Memory B cell (primary cell): ENCODE results near the gene DPH5.
A peak's percentile ranks its signal among the peaks of the same experiment; 100 is the strongest.

ENCODE experiments used
- ATAC-seq: fragments of 150-1000 bp; cut with Tn5 transposase; 2 replicates; pipeline ENCODE4 v1.10.0; 2021; ENCODE audit warnings: low read depth, mild to moderate bottlenecking, moderate library complexity
- DNase-seq, 2 donors: peaks; one replicate each; pipeline ENCODE4 v3.0.0; 2022; ENCODE audit warnings: low spot score in 2 of 2
- H3K27ac Mint-ChIP-seq: one replicate; pipeline ENCODE4 v1.8.0; 2022; ENCODE audit warnings: mild to moderate bottlenecking, moderate library complexity, mixed read lengths
- H3K27me3 Mint-ChIP-seq: one replicate; pipeline ENCODE4 v1.8.0; 2022; ENCODE audit warnings: mixed read lengths
- H3K36me3 Mint-ChIP-seq: one replicate; pipeline ENCODE4 v1.8.0; 2022; ENCODE audit warnings: mild to moderate bottlenecking, mixed read lengths
- H3K4me1 Mint-ChIP-seq: one replicate; pipeline ENCODE4 v1.8.0; 2022; ENCODE audit warnings: mixed read lengths
- H3K4me3 Mint-ChIP-seq: one replicate; pipeline ENCODE4 v1.8.0; 2022; ENCODE audit warnings: mild to moderate bottlenecking, moderate library complexity, mixed read lengths
- H3K9me3 Mint-ChIP-seq: one replicate; pipeline ENCODE4 v1.8.0; 2022; ENCODE audit warnings: mixed read lengths

Gene DPH5

DNA sequence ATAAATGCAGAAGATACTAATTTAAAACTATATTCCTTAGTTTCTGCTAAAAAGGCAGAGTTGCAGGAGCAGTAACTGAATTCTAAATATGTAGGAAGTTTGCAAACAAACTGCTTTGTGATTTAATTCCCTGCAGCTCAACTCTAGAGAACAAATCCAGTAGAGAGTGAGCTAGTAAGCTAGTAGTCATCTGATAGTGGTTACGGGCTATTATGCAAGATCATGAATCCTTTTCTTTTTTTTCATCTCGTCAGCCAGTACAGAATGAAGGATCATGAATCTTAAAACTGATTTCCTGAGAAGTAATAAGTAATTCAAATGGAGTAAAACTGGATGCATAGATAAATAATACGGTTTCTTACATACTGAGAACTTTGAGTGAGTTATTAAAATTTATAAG lies 3.3 kb downstream of the DPH5 start:
- Mint-ChIP-seq H3K27me3 (no peaks in the 10 kb centered on the region), H3K27ac (no peak overlapping the region), H3K4me3 (no peak overlapping the region), H3K36me3 (peaks cover 25% of the 10 kb centered on the region), H3K4me1 (peaks cover 32% of the 10 kb centered on the region), H3K9me3 (no peaks in the 10 kb centered on the region)
- DNase-seq (no peak), ATAC-seq (no peak)

DNA sequence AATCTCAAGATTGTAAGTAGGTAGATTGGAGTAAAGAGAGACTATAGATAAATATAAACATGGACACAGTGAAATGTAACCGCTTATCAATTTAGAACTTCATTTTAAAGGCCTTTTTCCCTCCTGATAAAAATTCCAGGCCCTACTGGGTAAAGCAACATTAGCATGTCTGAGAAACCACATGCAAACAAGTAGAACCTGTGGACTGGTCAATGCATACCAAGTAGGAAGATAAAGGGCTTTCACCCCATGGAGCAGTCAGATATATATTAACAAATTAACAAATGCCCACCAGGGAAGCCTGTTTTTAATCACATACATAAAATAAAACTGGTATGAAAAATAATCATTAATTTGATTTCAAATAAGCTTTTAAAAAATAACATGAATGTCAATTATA lies 8.1 kb downstream of the DPH5 start:
- DNase-seq (no peak), ATAC-seq (no peak)
- Mint-ChIP-seq H3K27ac (no peak overlapping the region), H3K4me3 (no peak overlapping the region), H3K9me3 (no peaks in the 10 kb centered on the region), H3K27me3 (no peaks in the 10 kb centered on the region), H3K4me1 (peaks cover 12% of the 10 kb centered on the region), H3K36me3 (peaks cover 38% of the 10 kb centered on the region)

DNA sequence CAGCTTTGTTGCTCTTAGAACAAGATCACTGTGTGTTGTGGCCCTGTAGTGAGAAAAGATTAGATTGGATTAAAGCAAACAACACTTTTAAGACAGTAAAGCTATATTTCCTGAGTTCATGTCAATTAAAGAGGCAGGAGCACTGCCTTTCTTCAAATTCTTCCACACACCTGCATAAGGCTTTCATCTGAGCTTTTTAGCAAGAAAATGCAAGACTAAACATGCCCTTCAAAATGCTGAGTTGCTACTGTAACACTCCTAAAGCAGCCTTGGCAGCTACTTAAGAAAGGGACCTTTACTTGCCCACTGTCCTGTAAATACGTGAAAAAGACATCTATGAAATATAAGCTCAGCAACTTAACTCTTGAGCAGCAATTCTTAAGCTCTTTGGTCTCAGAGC lies 11.8 kb downstream of the DPH5 start:
- H3K27me3 Mint-ChIP-seq = no peaks in the 10 kb centered on the region
- H3K27ac Mint-ChIP-seq = peak overlapping the region; percentile 53
- peaks cover 35% of the 10 kb centered on the region for H3K36me3 Mint-ChIP-seq
- no peak for DNase-seq
- no peaks in the 10 kb centered on the region for H3K9me3 Mint-ChIP-seq
- H3K4me3 Mint-ChIP-seq = no peak overlapping the region
- H3K4me1 Mint-ChIP-seq = no peaks in the 10 kb centered on the region
- ATAC-seq = no peak

- ATAC-seq (no peak), DNase-seq (no peak)
- no peaks in the 10 kb centered on the region for H3K27me3 Mint-ChIP-seq
- H3K4me1 Mint-ChIP-seq = peaks cover 10% of the 10 kb centered on the region
- H3K9me3 Mint-ChIP-seq = peaks cover 7% of the 10 kb centered on the region
- no peak overlapping the region for H3K4me3 Mint-ChIP-seq
- peaks cover 29% of the 10 kb centered on the region for H3K36me3 Mint-ChIP-seq
- H3K27ac Mint-ChIP-seq = peak overlapping the region; percentile 32
Measured at GRCh38 chr1:101008229-101008834, 17.3 kb downstream of the DPH5 start.

- no peak for DNase-seq
- Mint-ChIP-seq H3K4me1 (peaks cover 20% of the 10 kb centered on the region), H3K4me3 (no peak overlapping the region), H3K27ac (no peak overlapping the region), H3K36me3 (peaks cover 24% of the 10 kb centered on the region), H3K9me3 (peaks cover 7% of the 10 kb centered on the region), H3K27me3 (no peaks in the 10 kb centered on the region)
- no peak for ATAC-seq
Measured at GRCh38 chr1:101006553-101006952, 19.0 kb downstream of the DPH5 start.

GRCh38 chr1:101005871-101006270 lies 19.7 kb downstream of the DPH5 start:
- H3K4me1 Mint-ChIP-seq = peaks cover 24% of the 10 kb centered on the region
- DNase-seq = no peak

DNA sequence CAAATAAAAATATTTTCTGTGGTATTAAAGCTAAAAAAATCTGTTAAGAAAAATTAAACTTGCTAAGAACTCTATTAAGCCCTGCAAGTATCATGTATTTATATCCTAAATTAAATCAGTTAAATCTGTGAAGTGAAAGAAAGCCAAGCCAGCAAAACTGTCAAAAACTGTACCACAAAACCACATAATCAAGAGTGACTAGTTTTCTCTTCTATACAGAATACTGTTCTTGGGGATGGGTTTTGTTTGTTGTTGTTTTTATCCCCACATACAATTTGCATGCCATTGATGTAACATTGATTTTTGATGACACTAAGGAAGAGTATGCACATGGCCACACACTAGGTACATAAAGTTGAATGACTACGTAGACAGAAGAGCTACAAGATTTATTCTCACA lies 20.4 kb downstream of the DPH5 start:
- H3K4me1 Mint-ChIP-seq = peaks cover 25% of the 10 kb centered on the region

More at GRCh38 chr1:101005871-101006270, 19.7 kb downstream of the DPH5 start:
- peak overlapping the region; percentile 20 for H3K27ac Mint-ChIP-seq
- H3K36me3 Mint-ChIP-seq = peaks cover 27% of the 10 kb centered on the region
- peak; percentile 35 for ATAC-seq
- no peaks in the 10 kb centered on the region for H3K27me3 Mint-ChIP-seq
- H3K9me3 Mint-ChIP-seq = peaks cover 7% of the 10 kb centered on the region
- H3K4me3 Mint-ChIP-seq = no peak overlapping the region

DNA sequence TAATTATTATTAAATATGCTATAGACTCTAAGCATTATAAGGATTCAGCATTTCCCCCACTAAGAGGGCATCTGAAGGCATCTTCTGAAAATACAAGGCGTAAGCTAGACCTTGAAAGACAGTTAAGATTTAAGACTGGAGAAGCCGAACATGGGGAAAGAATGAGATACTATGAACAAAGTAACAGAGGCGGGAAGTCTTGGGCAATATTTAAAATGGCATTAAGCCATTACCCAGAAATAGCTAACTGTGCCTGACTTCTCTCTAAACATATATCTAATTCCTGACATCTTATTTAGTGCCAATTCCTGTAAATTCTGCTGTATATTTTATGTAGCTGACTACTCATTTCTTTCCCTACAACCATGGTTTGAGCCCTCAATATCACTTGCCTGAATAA lies 20.9 kb downstream of the DPH5 start:
- peak overlapping the region; percentile 36 for H3K27ac Mint-ChIP-seq

More for the DNA sequence above, 20.4 kb downstream of the DPH5 start:
- no peak overlapping the region for H3K4me3 Mint-ChIP-seq
- no peak for ATAC-seq
- peaks cover 7% of the 10 kb centered on the region for H3K9me3 Mint-ChIP-seq
- peaks cover 30% of the 10 kb centered on the region for H3K36me3 Mint-ChIP-seq
- DNase-seq = no peak
- H3K27me3 Mint-ChIP-seq = no peaks in the 10 kb centered on the region
- H3K27ac Mint-ChIP-seq = peak overlapping the region; percentile 36

DNA sequence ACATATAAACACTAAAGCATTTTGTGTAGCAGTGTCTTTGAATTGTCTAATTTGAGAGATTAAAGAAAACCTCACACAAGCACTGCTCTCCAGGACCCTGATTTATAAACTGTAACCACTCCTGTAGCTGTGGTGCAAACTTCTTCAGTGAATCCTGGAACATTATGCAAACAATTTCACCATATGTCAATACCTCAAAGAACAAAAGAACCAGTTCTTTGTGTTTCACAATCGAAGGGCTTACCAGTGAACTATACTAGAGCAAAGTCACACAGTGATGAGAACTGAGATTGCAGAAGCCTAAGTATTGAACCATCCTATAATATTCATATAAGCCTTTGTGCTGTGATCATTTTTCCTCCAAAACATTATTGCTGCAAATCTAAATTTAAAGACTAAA lies 21.5 kb downstream of the DPH5 start:
- H3K9me3 Mint-ChIP-seq = peaks cover 7% of the 10 kb centered on the region
- H3K4me3 Mint-ChIP-seq = no peak overlapping the region
- H3K27me3 Mint-ChIP-seq = no peaks in the 10 kb centered on the region
- H3K36me3 Mint-ChIP-seq = peaks cover 26% of the 10 kb centered on the region
- ATAC-seq = no peak
- DNase-seq = no peak
- peaks cover 25% of the 10 kb centered on the region for H3K4me1 Mint-ChIP-seq
- peak overlapping the region; percentile 36 for H3K27ac Mint-ChIP-seq

More for the DNA sequence above, 20.9 kb downstream of the DPH5 start:
- no peak for DNase-seq
- Mint-ChIP-seq H3K9me3 (peaks cover 7% of the 10 kb centered on the region), H3K27me3 (no peaks in the 10 kb centered on the region), H3K4me1 (peaks cover 25% of the 10 kb centered on the region), H3K4me3 (no peak overlapping the region), H3K36me3 (peaks cover 30% of the 10 kb centered on the region)
- ATAC-seq = no peak

DNA sequence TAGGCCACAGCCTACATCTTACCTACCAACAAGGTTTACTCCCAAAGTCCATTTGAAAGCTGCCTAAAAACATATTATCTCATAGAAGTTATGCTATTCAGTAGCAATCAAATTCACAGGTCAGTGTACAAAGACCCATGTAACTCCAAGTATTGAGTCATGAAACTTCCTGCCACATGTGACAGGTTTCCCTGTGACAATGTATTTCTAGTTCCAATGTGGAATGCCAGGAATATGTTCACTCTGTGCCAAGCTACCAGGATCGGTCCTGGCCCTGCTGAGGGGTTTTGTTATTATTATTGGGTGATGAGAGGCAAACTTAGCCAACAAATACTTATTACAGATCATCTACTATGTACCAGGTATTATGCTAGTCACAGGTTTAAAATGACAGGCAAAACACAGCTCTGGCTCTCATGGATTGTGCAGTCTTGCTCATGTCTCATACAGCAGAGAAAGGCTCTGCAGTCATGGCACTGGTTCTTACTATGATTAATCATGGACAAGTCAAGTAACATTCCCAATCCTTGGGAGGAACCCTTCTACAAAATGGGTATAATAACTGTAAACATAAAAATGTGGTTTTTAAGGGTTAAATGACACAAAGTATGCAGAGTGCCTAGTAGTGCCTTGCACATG lies 22.5 kb downstream of the DPH5 start:
- DNase-seq (no peak), ATAC-seq (no peak)
- H3K27me3 Mint-ChIP-seq = no peaks in the 10 kb centered on the region
- peaks cover 25% of the 10 kb centered on the region for H3K4me1 Mint-ChIP-seq
- no peak overlapping the region for H3K4me3 Mint-ChIP-seq
- peak overlapping the region; percentile 50 for H3K27ac Mint-ChIP-seq
- H3K36me3 Mint-ChIP-seq = peaks cover 17% of the 10 kb centered on the region
- peaks cover 7% of the 10 kb centered on the region for H3K9me3 Mint-ChIP-seq

GRCh38 chr1:101002551-101002950 lies 23.0 kb downstream of the DPH5 start:
- Mint-ChIP-seq H3K4me1 (peaks cover 25% of the 10 kb centered on the region), H3K27me3 (no peaks in the 10 kb centered on the region), H3K4me3 (no peak overlapping the region), H3K27ac (peak overlapping the region; percentile 50), H3K9me3 (peaks cover 7% of the 10 kb centered on the region), H3K36me3 (peaks cover 19% of the 10 kb centered on the region)
- no peak for DNase-seq
- peak; percentile 67 for ATAC-seq

GRCh38 chr1:101000131-101000873 lies 25.3 kb downstream of the DPH5 start:
- Mint-ChIP-seq H3K4me3 (no peak overlapping the region), H3K27ac (no peak overlapping the region), H3K9me3 (peaks cover under 1% of the 10 kb centered on the region), H3K27me3 (no peaks in the 10 kb centered on the region), H3K36me3 (peaks cover 19% of the 10 kb centered on the region), H3K4me1 (peaks cover 28% of the 10 kb centered on the region)
- DNase-seq = no peak
- no peak for ATAC-seq

GRCh38 chr1:100998426-100998825 lies 27.2 kb downstream of the DPH5 start:
- no peaks in the 10 kb centered on the region for H3K27me3 Mint-ChIP-seq
- no peaks in the 10 kb centered on the region for H3K9me3 Mint-ChIP-seq
- ATAC-seq (no peak), DNase-seq (no peak)
- peaks cover 20% of the 10 kb centered on the region for H3K36me3 Mint-ChIP-seq
- H3K27ac Mint-ChIP-seq = no peak overlapping the region
- H3K4me3 Mint-ChIP-seq = no peak overlapping the region
- H3K4me1 Mint-ChIP-seq = peaks cover 27% of the 10 kb centered on the region

- H3K36me3 Mint-ChIP-seq = peaks cover 23% of the 10 kb centered on the region
- no peaks in the 10 kb centered on the region for H3K27me3 Mint-ChIP-seq
Measured at GRCh38 chr1:100995198-100995988, 30.2 kb downstream of the DPH5 start.

More at GRCh38 chr1:100995198-100995988, 30.2 kb downstream of the DPH5 start:
- ATAC-seq (peak; percentile 82), DNase-seq (no peak)
- Mint-ChIP-seq H3K27ac (peak overlapping the region; percentile 80), H3K9me3 (no peaks in the 10 kb centered on the region), H3K4me1 (peaks cover 12% of the 10 kb centered on the region), H3K4me3 (peak overlapping the region; percentile 24)
